Activated CD4-positive, alpha-beta T cell treated with anti-CD3 and anti-CD28 coated beads, Interleukin-2, amount 50 U/mL, for 1 hour (primary cell): Measurements from ENCODE around the gene PTPRN2.
"Not testable (repeated sequence)": the region's sequence is repeated elsewhere in the genome, so short reads cannot be mapped to it uniquely, and the experiment has no call there.

Experiments used
- DNase-seq: peaks from one replicate; pipeline ENCODE4 v3.0.0-alpha.2; 2020

Gene PTPRN2

GRCh38 chr7:157574120-157574825 is 1013.4 kb downstream of the PTPRN2 start:
- no peak for DNase-seq

GRCh38 chr7:157573244-157573643 is 1014.4 kb downstream of the PTPRN2 start:
- DNase-seq, result no peak

GRCh38 chr7:157572622-157573021 is 1015.0 kb downstream of the PTPRN2 start:
- no peak for DNase-seq

GRCh38 chr7:157570531-157571200 is 1017.0 kb downstream of the PTPRN2 start:
- DNase-seq, result no peak

- no peak for DNase-seq
These were observed 1017.7 kb downstream of the PTPRN2 start for GRCh38 chr7:157569967-157570366.

GRCh38 chr7:157568770-157569584 is 1018.6 kb downstream of the PTPRN2 start:
- DNase-seq, result peak; percentile 72

- DNase-seq, result no peak
These were observed 1019.4 kb downstream of the PTPRN2 start for GRCh38 chr7:157568106-157568769.

GRCh38 chr7:157567666-157568065 is 1020.0 kb downstream of the PTPRN2 start:
- no peak for DNase-seq

- DNase-seq, result no peak
These were observed 1021.0 kb downstream of the PTPRN2 start for GRCh38 chr7:157566631-157567006.

- DNase-seq, result no peak
These were observed 1021.5 kb downstream of the PTPRN2 start for GRCh38 chr7:157565981-157566630.

- DNase-seq, result no peak
These were observed 1022.4 kb downstream of the PTPRN2 start for GRCh38 chr7:157565201-157565626.

- no peak for DNase-seq
These were observed 1023.0 kb downstream of the PTPRN2 start for GRCh38 chr7:157564517-157565177.

- DNase-seq, result not testable (repeated sequence)
These were observed 1024.0 kb downstream of the PTPRN2 start for GRCh38 chr7:157563467-157564135.

GRCh38 chr7:157562522-157563398 is 1024.9 kb downstream of the PTPRN2 start:
- DNase-seq, result not testable (repeated sequence)

GRCh38 chr7:157561816-157562410 is 1025.7 kb downstream of the PTPRN2 start:
- no peak for DNase-seq

GRCh38 chr7:157561523-157561785 is 1026.2 kb downstream of the PTPRN2 start:
- DNase-seq, result no peak

- DNase-seq, result no peak
These were observed 1026.7 kb downstream of the PTPRN2 start for GRCh38 chr7:157560710-157561522.

- no peak for DNase-seq
These were observed 1027.4 kb downstream of the PTPRN2 start for GRCh38 chr7:157560258-157560654.

GRCh38 chr7:157559596-157560257 is 1027.9 kb downstream of the PTPRN2 start:
- no peak for DNase-seq
